Measurements from ENCODE around the gene FAM186B.

- TF ChIP-seq CTCF (IDR thresholded peaks at IDR 0.05) (no peak), POLR2A (IDR thresholded peaks at IDR 0.05) (no peak)
Observed at GRCh38 chr12:49558526-49558925, 46.9 kb downstream of the FAM186B start.

Data from heart left ventricle (tissue), 13 donors.